Hematopoietic multipotent progenitor cell treated with erythropoietin and hydrocortisone succinate and interleukin-3 and kit ligand, for 17 days (in vitro differentiated cells): ENCODE measurements around the gene ARMH4.

Experiments
- DNase-seq: peaks from one replicate; pipeline ENCODE4 v3.0.0-alpha.2; 2015; ENCODE audit warnings: low spot score

ARMH4 gene

DNA sequence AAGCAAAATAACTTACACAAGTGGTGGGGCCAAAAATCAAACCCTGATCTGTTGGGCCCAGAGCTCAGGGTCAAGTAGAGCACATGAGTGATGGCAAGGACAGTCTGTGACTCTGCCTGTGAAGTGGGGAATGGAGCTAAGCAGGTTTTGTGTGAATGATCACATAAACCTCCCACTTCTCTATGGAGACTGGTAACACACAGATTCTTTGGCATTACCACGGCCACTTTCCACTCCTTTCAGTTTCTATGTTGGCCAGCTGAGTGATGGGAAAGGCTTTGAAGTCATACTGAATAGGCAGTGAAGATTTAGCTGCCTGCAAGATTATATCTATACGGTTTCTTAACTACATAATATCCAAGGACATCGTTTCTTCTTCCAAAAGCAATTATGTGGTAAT is 97.9 kb downstream of the ARMH4 start:
- DNase-seq: no peak

DNA sequence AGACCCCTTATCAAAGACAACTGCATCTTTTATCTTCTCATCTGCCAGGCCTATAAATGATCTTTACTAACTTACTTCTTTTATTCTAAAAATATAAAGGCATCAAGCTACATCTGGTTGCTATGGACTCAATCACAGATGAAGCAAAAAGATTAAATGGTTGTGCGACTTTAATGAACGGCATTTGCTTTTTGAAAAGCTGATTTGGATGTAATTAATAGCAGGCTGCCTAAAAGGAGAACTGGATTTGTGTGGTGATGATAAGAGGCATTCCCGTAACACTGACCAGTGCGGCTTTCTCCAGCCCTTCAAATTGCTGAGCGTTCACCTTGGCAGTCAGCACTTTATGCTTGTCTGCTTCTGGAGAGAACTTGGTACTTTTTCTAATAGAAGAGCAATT is 103.8 kb downstream of the ARMH4 start:
- DNase-seq: no peak

DNA sequence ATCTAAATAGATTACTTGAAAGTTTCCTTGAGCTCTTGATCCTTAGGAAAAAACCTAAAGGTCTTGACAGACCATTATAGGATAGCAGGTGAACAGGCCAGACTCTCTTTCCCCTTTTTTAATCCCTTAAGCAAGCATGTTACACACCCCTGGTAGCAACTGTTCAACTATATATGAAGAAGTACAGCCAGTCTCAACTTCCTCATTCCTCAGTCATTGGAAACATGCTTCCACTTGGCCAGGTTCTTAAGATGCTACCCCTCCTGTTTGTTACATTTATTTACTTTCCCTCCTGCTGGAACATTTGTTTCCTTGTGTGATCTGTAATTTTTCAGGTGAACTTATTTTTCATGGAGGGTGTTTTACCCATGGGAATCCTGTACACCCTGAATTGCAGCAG is 124.1 kb downstream of the ARMH4 start:
- DNase-seq: no peak

DNA sequence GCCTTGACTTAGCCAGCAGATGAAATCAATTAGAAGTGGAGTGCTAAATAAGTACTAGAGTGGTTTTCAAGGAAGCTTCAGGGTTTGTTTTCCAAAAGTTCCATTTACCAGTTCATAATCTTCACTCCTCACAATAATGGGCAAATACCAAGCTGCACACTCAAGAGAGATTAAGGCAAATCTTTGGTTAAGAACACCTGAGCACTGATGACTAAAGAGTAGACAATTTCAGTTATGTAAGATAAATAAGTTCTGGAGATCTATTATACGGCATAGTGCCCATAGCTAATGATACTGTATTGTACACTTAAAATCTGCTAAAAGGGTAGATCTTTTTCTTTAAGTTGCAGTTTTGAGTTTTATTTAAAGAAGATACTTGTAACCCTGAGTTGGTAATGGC is 125.0 kb downstream of the ARMH4 start:
- DNase-seq: no peak

DNA sequence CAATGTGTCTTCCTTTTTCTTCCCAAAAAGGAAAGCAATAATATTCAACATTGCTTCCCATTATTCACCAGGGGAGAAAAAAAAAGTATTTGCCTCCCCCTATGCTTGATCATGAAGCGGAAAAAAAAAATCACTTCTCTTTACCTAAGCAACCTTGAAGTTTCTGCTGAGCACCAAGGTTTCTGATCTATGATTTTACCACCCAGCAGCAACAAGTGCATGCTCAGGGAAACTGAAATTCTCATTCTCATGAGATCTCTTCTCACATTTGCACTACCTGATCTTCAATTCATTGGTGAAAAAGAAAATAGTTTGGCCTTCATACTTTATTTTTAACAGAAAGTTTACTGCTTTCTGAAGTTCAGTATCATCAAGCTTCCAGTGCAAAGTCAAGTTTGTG is 125.8 kb downstream of the ARMH4 start:
- no peak for DNase-seq

DNA sequence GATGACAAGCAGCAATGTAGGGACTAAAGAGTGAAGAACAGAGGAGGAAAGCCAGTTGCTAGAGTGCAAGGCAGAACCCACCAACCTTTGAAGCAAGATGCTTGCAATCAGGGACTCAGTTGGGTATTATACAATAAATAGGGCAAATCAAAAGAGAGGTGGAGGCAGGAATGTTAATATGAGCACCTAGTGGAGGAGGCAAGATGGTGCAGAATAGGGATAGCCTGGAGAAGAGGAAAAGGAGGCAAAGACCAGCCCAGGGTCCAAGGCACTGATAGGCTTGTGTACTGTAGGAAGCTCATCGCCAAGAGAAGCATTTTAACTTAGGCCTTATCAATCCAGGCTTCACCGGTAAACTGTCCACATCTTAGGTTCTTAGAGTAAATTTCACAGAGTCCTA is 137.2 kb downstream of the ARMH4 start:
- no peak for DNase-seq

DNA sequence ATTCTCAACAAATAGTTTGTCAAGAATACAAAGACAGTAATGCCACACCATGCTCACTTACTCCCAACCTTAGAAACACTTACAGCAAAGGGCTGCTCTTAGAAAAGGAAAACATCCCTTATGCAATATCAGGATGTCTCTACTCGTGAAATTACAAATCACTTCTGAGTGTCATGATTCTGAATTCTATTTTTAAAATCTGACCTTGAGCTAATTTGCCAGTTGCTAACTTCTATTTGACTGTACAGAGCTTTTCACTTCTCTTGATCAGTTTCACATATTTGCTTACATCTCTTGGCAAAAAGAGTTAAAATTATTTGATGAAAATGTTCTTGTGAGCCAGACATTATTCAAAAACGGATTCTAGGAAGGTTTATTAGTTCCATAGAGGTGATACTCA is 149.4 kb downstream of the ARMH4 start:
- DNase-seq: no peak

DNA sequence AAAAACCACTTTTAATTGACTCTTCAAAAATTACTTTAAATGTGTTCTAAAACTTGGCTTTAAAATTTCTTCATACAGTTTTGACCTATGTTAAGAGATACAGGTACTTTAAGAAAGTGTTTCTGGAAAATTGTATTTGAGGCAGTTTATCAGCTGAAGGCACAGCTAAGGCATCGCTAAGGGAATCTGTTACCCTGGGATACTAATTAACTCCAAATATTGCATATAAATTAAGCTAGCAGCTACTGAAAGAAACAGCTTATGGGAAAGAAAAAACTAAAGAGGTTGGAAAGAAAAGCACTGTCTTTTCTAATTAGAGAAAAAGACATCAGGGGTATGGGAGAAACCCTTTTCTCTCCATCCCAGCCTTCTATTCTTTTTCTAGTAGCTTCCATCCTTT is 152.0 kb downstream of the ARMH4 start:
- DNase-seq: no peak

DNA sequence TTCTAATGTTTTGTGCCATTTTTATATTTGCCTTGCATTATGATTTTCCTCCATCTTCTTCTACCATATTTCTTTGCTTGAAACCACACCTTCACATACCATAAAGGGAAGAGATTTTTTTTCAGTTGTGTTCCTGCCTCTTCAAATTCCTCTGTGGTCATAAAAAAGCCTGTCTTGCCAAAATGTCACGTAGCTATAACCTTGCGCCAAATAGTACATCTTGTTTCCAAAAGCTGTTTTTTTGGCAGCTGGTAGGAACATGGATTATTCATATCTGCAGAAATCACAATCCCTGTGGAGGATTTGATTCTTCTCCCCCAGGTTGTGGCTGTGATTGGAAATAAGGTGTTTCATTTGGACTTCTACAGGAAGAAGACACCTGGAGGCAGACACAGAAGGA is 152.5 kb downstream of the ARMH4 start:
- no peak for DNase-seq

DNA sequence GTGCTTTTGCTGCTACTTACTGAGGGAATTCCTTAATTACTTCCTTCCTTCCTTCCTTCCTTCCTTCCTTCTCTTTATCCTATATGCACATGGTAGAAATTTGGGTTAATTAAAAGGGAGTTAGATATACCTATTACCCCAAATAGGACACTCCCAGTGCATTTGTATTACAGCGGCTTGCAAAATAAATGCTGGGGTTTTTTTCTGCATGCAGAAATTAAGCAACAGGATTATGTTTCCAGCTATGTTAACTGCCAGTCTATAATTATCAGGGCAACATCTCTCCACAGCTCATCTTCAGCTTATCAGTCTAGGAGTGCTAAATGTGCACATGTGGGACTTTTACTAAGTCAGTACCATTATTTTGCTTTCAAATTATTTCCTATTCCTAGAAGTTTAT is 153.2 kb downstream of the ARMH4 start:
- no peak for DNase-seq

DNA sequence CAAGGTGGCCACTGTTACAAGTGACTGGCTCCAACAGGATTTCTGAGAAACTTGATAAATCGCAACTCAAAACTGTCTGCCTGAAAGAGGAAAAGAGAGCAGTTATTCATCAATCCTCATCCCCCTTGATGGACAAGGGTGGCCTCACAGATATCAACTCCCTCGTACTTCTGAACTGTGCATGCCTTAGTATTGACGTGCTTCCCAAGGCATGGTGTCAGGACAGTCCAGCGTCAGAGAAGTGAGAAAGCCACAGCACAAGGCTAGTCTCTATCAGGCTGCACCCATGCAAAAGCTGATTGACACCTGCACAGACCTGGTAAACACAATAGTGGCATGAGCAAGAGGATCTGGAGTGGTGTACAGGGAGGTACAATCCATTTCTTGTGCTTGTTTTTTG is 160.7 kb downstream of the ARMH4 start:
- DNase-seq: no peak

DNA sequence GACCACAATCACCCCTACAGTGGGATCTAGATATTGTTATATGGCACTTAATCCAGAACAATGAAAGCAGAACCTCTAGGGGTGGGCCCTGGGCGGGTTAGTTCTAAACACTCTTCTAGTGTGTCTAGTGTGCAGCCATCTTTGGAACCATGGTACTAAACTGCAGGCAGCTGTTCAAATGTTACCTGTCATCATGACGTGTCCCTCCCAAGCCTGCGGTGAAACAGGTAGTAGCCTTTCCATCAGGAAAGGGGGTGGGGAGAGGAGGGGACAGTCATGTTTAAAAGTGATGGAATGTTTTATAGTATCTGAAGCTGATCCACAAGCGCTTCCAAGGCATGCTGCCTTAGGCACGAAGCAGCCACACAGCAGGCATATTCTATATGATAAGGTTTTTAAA is 163.6 kb downstream of the ARMH4 start:
- no peak for DNase-seq

DNA sequence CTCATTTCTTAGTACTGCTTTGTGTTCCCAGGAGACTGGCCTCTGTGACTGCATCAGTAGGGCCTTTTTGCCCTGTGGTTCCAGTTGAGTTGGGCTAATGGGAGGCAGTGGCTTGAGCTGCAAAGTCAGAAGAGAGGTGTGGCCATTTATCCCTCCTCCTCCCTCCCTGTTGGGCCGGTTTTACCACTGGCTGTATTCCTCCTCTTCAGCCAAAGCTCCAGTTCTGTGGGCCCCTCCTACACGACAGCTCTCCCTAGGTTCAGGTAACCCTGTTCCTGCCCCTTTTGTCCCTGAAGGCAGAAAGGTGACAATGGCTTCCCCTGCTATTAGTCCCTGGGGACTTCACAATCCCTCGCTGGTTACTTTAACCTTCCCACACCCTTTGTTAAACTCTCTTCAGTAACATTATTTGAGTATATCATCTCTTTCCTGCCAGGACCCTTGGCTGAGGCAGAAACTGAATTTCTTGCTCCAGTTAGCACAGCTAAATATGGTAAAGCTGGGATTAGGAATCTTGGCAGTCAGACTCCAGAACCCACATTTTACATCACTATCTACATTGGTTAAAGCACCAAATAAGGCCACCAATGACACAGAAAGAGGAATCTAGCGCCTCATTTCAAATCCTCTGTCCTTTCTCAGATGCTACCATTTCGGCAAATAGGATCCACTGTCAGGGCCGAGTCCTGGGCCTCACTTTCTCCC is 164.3 kb downstream of the ARMH4 start:
- no peak for DNase-seq

DNA sequence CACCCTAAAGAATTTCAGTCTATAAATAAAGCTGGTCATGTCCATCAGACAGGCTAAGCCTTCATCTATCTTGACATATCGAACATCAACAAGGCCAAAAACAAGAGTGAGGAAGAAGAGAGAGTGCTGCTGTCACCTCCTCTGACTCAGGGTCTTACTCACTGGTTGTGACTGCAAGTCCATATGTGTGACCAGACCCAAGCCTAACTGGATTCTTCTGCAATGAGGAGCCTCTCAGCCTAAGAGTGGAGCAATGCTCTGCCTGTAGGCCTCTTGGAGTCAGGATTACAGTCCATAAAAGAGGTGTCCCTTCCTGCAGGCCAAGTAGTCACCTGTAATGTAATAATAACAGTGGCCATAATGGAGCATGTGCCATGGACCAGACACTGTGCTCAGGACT is 165.0 kb downstream of the ARMH4 start:
- no peak for DNase-seq

DNA sequence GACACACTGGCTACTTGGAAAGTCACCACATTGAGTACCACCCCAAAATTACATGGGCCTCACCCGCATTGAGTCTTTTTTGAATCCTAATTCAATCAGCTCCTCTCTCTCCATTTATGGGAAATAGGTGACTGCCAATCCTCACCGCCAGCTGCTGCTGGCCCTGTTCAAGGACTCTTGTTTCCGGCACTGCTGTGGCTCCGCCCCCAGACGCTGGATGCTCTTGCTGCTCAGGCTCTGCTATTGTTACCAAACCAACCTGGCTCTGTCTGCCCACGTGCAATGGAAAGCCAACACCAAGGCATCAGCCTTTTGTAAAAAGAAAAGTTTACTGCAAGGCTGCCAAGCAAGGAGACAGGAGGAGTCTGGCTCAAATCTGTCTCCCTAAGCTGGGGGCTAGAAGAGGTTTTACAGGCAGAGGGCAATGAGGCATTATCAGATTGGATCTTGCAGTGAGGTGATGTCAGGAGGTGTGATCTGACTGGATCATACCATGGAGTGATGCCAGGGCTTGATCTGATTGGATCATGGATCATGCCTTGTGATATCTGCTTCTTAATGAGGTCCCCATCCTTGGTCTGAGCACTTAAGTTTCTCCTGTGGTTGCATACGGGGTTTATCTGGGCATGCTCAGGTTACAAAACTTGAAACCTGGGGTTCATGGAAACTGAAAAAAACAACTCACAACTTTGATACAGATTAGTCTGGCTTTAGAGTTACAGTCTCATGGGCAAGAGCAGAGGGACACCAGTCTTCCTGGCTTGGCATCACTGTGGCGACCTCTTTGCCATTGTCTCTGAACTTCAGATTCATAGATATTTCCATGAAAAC is 169.0 kb downstream of the ARMH4 start:
- no peak for DNase-seq

DNA sequence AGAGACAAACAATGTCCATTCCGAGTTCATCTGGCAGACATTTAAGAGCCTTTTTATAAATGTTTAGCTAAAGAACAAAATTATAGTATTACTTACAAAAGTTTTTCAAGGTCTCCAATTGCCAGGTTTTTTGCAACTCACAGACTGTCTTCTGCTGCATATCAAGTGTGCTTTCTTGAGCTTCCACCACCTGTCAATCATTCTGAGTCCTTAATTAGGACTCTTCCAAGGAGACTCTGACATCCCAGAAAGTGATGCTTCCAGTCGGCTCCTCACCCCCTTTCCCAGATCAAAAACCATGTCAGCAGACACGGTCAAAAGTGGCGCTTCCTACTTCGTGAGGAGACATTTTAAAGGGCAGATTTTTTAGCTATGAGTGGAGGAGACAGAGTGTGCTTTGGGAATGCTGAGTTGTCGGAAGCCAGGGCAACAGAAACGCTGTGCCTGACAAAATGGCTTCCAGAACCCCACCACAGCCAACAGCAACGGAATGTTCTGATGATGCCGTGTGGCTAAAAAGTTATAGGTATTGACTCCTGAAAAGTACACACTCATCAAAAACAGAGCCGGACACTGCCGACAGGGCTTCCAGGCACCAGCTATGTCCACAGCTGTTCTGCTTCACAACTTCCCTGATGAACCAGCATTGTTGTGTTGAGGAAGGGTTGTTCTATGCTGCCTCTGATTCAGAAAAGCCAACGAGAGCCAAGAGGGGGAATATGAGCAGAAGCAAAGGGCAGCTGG is 170.0 kb downstream of the ARMH4 start:
- DNase-seq: no peak

DNA sequence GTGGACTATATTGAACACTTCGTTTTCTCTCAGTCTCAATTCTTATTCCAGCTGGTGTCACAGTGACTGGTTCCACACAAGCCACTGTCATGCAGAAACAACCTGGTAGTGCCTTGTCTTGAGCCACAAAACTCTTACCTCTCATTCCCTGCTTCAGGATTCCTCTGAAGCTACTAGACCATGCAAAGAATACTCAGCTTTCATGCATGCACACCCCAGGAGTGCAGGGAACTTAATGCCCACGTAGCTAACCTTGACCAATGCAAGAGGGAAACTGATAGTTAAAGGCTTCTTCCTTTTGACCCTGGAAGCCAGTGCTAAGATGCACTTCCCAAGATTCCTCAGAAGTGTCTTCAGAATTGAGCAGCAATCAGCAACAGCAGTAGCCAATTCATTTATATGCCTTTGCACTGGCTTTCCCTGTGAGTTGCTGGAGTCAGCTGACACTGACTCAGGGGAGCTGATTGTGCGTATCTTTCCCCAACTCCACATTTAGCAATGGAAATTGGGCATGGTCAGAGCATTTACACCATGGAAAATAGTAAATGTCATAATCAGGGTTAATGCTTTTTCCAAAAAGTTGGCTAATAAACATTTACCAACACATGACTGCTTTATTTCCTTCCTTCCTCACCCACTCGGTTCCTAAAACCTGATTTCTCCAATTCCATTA is 172.5 kb downstream of the ARMH4 start:
- no peak for DNase-seq

DNA sequence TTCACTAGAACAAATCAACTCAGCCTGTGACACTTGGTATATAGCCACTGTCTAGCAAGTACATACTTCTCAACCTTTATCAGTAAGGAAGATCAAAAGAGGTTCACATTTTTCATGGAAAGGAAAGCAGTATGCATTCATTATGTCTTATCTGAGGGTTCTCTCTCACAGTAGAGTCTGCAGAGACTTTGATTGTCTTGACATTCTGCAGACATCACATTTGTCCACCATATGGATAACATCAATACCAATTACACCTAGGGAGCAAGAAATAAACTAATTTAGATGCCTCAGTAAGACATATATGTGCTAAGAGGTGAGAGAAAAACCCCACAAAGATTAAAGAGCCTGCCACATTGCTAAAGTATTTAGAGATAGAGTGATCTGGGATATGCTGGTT is 175.3 kb downstream of the ARMH4 start:
- no peak for DNase-seq

DNA sequence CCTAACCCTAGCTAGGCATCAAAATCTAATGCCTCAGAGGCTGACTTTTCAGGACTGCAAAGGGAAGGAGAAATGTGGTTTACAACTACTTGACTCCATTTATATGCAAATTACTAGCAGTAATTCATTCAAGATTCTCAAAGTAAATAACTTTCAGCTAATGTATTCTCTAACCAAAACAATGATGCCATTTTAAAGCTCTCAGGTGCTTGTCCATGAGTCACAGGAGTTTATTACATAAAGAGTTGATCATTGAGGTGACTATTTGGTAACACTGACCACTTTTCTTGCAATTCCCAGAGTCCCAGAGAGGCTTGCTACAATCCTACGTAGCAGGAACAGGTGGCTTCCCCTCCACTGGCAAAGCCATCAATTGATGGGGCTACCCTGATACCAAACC is 177.1 kb downstream of the ARMH4 start:
- DNase-seq: no peak

DNA sequence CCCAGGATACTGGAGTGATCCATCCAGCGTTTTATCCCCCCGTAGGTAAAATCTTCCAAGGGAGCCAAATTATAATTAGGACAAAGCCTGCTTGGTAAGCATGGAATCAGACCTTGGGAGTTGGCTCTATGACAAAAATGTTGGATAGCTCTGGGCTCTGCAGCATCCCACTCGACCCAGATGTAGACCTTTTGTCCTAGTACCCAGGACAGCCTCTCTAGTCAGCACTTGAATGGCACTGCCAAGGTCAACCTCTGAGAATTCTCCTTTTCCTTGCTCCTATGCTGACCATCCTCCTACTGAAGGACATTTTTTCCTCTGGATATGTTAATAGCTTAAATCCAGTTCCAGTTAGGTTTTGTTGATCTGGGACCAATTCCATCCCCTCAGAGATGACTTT is 181.4 kb downstream of the ARMH4 start:
- DNase-seq: no peak

DNA sequence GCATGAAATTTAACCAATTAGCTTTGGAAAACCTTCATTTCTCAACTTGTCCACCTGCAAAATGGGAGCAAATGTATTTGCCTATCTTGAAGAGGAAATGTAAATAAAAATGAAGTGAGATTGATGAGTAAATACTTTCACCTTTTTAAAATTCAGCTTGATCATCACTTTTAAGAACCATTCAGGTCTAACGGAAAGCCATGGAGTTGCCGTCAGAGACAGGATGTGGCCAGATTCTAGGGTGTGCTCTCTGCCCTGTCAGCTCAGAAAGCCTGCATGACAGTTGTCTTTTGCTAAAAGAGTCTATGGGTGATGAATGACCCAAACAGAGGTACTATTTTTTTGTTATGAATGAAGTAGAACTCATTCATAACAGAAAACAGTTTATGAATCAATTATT is 181.8 kb downstream of the ARMH4 start:
- no peak for DNase-seq

DNA sequence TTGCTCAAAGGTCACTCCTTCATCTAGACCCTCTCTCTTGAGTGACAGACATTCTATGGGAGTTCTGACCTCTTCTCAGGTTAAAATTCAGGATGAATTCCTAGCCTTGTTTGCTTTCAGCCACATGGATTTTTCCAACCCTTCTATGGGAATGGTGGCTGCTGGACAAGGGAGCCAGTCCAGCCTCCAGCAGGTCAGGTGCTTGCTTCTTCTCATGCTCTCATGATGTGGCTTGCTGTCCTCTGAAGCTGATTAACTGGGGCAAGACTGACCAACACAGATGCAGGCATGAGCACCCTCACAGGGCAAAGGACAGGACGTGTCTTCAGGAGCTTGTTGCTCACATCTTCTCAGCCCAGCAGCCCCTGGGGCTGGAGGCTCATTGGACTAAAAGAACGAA is 188.9 kb downstream of the ARMH4 start:
- DNase-seq: no peak
